Vagina (tissue), 2 donors: ENCODE data around the gene DDR2.

Source experiments
- POLR2A ChIP-seq, 2 donors: fragments of 450-650 bp; IDR thresholded peaks; one replicate each; pipeline ENCODE4 v1.6.1; 2017; ENCODE audit warnings: antibody characterized with exemption in 2 of 2, mild to moderate bottlenecking in 2 of 2, moderate library complexity in 2 of 2
- POLR2AphosphoS5 ChIP-seq, 2 donors: sonication (generic); formaldehyde crosslinking; IDR thresholded peaks; one replicate each; pipeline ENCODE4 v1.9.0; 2017; ENCODE audit warnings: antibody characterized with exemption in 2 of 2, mild to moderate bottlenecking in 2 of 2, low read depth in 1 of 2; ENCODE audit not compliant: insufficient read depth in 1 of 2
- TF ChIP-seq, protein P1 (sequence below), 3 experiments: fragments of 450-650 bp in 2 of 3; fragments of 200-600 bp in 1 of 3; sonication (generic) in 1 of 3; IDR thresholded peaks; one replicate each; pipeline ENCODE4 v1.5.1; 2017 to 2019; ENCODE audit warnings: antibody characterized with exemption in 3 of 3, mild to moderate bottlenecking in 2 of 3, moderate library complexity in 2 of 3

GRCh38 chr1:162654915-162655620, 22.8 kb downstream of the DDR2 start:
- TF ChIP-seq, protein P1, sequence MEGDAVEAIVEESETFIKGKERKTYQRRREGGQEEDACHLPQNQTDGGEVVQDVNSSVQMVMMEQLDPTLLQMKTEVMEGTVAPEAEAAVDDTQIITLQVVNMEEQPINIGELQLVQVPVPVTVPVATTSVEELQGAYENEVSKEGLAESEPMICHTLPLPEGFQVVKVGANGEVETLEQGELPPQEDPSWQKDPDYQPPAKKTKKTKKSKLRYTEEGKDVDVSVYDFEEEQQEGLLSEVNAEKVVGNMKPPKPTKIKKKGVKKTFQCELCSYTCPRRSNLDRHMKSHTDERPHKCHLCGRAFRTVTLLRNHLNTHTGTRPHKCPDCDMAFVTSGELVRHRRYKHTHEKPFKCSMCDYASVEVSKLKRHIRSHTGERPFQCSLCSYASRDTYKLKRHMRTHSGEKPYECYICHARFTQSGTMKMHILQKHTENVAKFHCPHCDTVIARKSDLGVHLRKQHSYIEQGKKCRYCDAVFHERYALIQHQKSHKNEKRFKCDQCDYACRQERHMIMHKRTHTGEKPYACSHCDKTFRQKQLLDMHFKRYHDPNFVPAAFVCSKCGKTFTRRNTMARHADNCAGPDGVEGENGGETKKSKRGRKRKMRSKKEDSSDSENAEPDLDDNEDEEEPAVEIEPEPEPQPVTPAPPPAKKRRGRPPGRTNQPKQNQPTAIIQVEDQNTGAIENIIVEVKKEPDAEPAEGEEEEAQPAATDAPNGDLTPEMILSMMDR (IDR thresholded peaks at IDR 0.05), result no peak
- TF ChIP-seq POLR2A (IDR thresholded peaks at IDR 0.05) (no peak), POLR2AphosphoS5 (IDR thresholded peaks at IDR 0.05; ENCODE audit: insufficient read depth in 1 of 2, low read depth in 1 of 2) (no peak)
